ENCODE data around the gene HOXC10. TPM values are rescaled to one million over a fixed set of nuclear protein-coding genes. Genes with fewer than 3 reads are reported as not detected.

Gene HOXC10
- total RNA-seq, 1 experiment from 2014 or later, result 3.8 TPM

- intact Hi-C loops (cut with micrococcal nuclease), result no loop called here
- Histone ChIP-seq H3K9me2 (ENCODE audit: insufficient read depth) (no peaks in the 10 kb centered on the region), H4K20me1 (ENCODE audit: insufficient read depth) (no peaks in the 10 kb centered on the region), H3K4me3 (replicated peaks in 1 of 2; ENCODE audit: low read depth in 1 of 2, low read length in 2 of 2) (no peak overlapping the region), H3K9me3 (ENCODE audit: control insufficient read depth in 1 of 2, insufficient read depth in 1 of 2, low read depth in 1 of 2, low read length in 2 of 2) (no peaks in the 10 kb centered on the region), H3K27me3 (ENCODE audit: insufficient read depth, low read length) (peaks cover 4% of the 10 kb centered on the region; the same call in 1 of the 2 replicates), H3K4me2 (ENCODE audit: low read length) (no peak overlapping the region), H3K27ac (ENCODE audit: low read depth, low read length) (no peak overlapping the region), H2AFZ (ENCODE audit: low read depth, low read length, poor library complexity, severe bottlenecking) (no peak overlapping the region), H3K79me2 (ENCODE audit: insufficient read depth, low read length) (no peaks in the 10 kb centered on the region), H3K9ac (ENCODE audit: low read length) (no peak overlapping the region), H3K36me3 (ENCODE audit: control insufficient read depth in 1 of 2, insufficient read depth in 2 of 2, low read length in 2 of 2) (no peaks in the 10 kb centered on the region), H3K4me1 (ENCODE audit: control insufficient read depth in 1 of 2, insufficient read depth in 2 of 2, low read length in 2 of 2) (peaks cover 0 to 14% of the 10 kb centered on the region in 2 experiments; a peak in 2 of 4 replicates)
- no TSS peak for BruUV-seq (replicated peaks)
- ChIA-PET CTCF (no interaction called here), RAD21 (ENCODE audit: low non-redundant PET in 1 of 2, low total read pairs in 2 of 2, uncharacterized antibody in 2 of 2, unreplicated experiment in 2 of 2) (no interaction called here), POLR2A (no interaction called here)
- DNase-seq (ENCODE audit: low read depth, low spot score), result no peak
- TF ChIP-seq RAD21 (IDR thresholded peaks at IDR 0.05; ENCODE audit: low read depth) (no peak), CEBPB (IDR thresholded peaks at IDR 0.05; ENCODE audit: low read depth) (no peak), EGR1 (IDR thresholded peaks at IDR 0.05; ENCODE audit: low read depth) (no peak), SRF (IDR thresholded peaks at IDR 0.05; ENCODE audit: low read depth) (no peak)
- ATAC-seq, result no peak
Measured at GRCh38 chr12:53971686-53972085, 13.3 kb upstream of the HOXC10 start.

GRCh38 chr12:53972152-53972702, 12.7 kb upstream of the HOXC10 start:
- H3K36me3 ChIP-seq (ENCODE audit: control insufficient read depth in 1 of 2, insufficient read depth in 2 of 2, low read length in 2 of 2), result no peaks in the 10 kb centered on the region
- no TSS peak for BruUV-seq (replicated peaks)
- no peaks in the 10 kb centered on the region for H4K20me1 ChIP-seq (ENCODE audit: insufficient read depth)
- no peak overlapping the region for H3K27ac ChIP-seq (ENCODE audit: low read depth, low read length)
- CTCF ChIA-PET, result no interaction called here
- no peaks in the 10 kb centered on the region for H3K9me2 ChIP-seq (ENCODE audit: insufficient read depth)
- H3K9ac ChIP-seq (ENCODE audit: low read length), result no peak overlapping the region
- H3K4me1 ChIP-seq (ENCODE audit: control insufficient read depth in 1 of 2, insufficient read depth in 2 of 2, low read length in 2 of 2), result peaks cover 0 to 14% of the 10 kb centered on the region in 2 experiments; a peak in 2 of 4 replicates
- RAD21 ChIA-PET (ENCODE audit: low non-redundant PET in 1 of 2, low total read pairs in 2 of 2, uncharacterized antibody in 2 of 2, unreplicated experiment in 2 of 2), result no interaction called here
- H3K9me3 ChIP-seq (ENCODE audit: control insufficient read depth in 1 of 2, insufficient read depth in 1 of 2, low read depth in 1 of 2, low read length in 2 of 2), result no peaks in the 10 kb centered on the region
- no peak for DNase-seq (ENCODE audit: low read depth, low spot score)
- TF ChIP-seq ZNF274 (IDR thresholded peaks at IDR 0.05; ENCODE audit: low read depth, low read length) (no peak), RAD21 (IDR thresholded peaks at IDR 0.05; ENCODE audit: low read depth) (no peak), REST (IDR thresholded peaks at IDR 0.05; ENCODE audit: low read depth) (no peak), CBX3 (IDR thresholded peaks at IDR 0.05; ENCODE audit: low read depth) (no peak), SRF (IDR thresholded peaks at IDR 0.05; ENCODE audit: low read depth) (no peak), TCF7L2 (IDR thresholded peaks at IDR 0.05; ENCODE audit: borderline replicate concordance, extremely low read depth, insufficient read depth, insufficient read length) (no peak), FOSL1 (IDR thresholded peaks at IDR 0.05; ENCODE audit: low read depth) (no peak), EZH2 (IDR thresholded peaks at IDR 0.05) (no peak), SIN3A (IDR thresholded peaks at IDR 0.05; ENCODE audit: low read depth) (no peak), POLR2A (IDR thresholded peaks at IDR 0.05; ENCODE audit: borderline replicate concordance, extremely low read depth, insufficient read depth, insufficient read length) (no peak), ZFX (IDR thresholded peaks at IDR 0.05) (no peak)
- TF ChIP-seq, protein P1, sequence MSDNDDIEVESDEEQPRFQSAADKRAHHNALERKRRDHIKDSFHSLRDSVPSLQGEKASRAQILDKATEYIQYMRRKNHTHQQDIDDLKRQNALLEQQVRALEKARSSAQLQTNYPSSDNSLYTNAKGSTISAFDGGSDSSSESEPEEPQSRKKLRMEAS (IDR thresholded peaks at IDR 0.05), result no peak
- TF ChIP-seq, protein P2, sequence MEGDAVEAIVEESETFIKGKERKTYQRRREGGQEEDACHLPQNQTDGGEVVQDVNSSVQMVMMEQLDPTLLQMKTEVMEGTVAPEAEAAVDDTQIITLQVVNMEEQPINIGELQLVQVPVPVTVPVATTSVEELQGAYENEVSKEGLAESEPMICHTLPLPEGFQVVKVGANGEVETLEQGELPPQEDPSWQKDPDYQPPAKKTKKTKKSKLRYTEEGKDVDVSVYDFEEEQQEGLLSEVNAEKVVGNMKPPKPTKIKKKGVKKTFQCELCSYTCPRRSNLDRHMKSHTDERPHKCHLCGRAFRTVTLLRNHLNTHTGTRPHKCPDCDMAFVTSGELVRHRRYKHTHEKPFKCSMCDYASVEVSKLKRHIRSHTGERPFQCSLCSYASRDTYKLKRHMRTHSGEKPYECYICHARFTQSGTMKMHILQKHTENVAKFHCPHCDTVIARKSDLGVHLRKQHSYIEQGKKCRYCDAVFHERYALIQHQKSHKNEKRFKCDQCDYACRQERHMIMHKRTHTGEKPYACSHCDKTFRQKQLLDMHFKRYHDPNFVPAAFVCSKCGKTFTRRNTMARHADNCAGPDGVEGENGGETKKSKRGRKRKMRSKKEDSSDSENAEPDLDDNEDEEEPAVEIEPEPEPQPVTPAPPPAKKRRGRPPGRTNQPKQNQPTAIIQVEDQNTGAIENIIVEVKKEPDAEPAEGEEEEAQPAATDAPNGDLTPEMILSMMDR (IDR thresholded peaks at IDR 0.05 in 2 of 3, conservative IDR thresholded peaks at IDR 0.05 in 1 of 3; ENCODE audit: borderline replicate concordance in 1 of 3, insufficient read depth in 1 of 3, low read depth in 2 of 3, low read length in 2 of 3), result no peak
- no peak overlapping the region for H3K4me2 ChIP-seq (ENCODE audit: low read length)
- POLR2A ChIA-PET, result no interaction called here
- no peak overlapping the region for H3K4me3 ChIP-seq (replicated peaks in 1 of 2; ENCODE audit: low read depth in 1 of 2, low read length in 2 of 2)
- ATAC-seq, result no peak
- intact Hi-C loops (cut with micrococcal nuclease), result no loop called here
- H2AFZ ChIP-seq (ENCODE audit: low read depth, low read length, poor library complexity, severe bottlenecking), result no peak overlapping the region
- H3K27me3 ChIP-seq (ENCODE audit: insufficient read depth, low read length), result peaks cover 4% of the 10 kb centered on the region; the same call in 1 of the 2 replicates
- H3K79me2 ChIP-seq (ENCODE audit: insufficient read depth, low read length), result no peaks in the 10 kb centered on the region
